Endothelial cell (in vitro differentiated cells): ENCODE results near the gene PLGLB1. TPM values are rescaled to one million over a fixed set of nuclear protein-coding genes. Genes with fewer than 3 reads are reported as not detected.
"Not testable (repeated sequence)": the region's sequence is repeated elsewhere in the genome, so short reads cannot be mapped to it uniquely, and the experiment has no call there.

Experiments
- DNase-seq: peaks from one replicate; pipeline ENCODE4 v3.0.0; 2021; ENCODE audit warnings: low spot score
- H3K27ac Mint-ChIP-seq: one replicate; pipeline ENCODE4 v1.8.0; 2021; ENCODE audit warnings: mixed read lengths, inconsistent platforms; ENCODE audit not compliant: unreplicated experiment
- H3K27me3 Mint-ChIP-seq: one replicate; pipeline ENCODE4 v1.8.0; 2021; ENCODE audit warnings: mild to moderate bottlenecking, moderate library complexity, mixed read lengths, inconsistent platforms; ENCODE audit not compliant: unreplicated experiment
- H3K36me3 Mint-ChIP-seq: one replicate; pipeline ENCODE4 v1.8.0; 2021; ENCODE audit warnings: mild to moderate bottlenecking, low read depth, mixed read lengths, inconsistent platforms; ENCODE audit not compliant: unreplicated experiment
- H3K4me1 Mint-ChIP-seq: one replicate; pipeline ENCODE4 v1.8.0; 2021; ENCODE audit warnings: mild to moderate bottlenecking, mixed read lengths, inconsistent platforms; ENCODE audit not compliant: unreplicated experiment
- H3K4me3 Mint-ChIP-seq: one replicate; pipeline ENCODE4 v1.8.0; 2021; ENCODE audit warnings: mild to moderate bottlenecking, mixed read lengths, inconsistent platforms; ENCODE audit not compliant: unreplicated experiment
- H3K9me3 Mint-ChIP-seq: one replicate; pipeline ENCODE4 v1.8.0; 2021; ENCODE audit warnings: mixed read lengths, inconsistent platforms; ENCODE audit not compliant: unreplicated experiment
- CTCF ChIP-seq: fragments of 200-600 bp; sonication (generic); IDR thresholded peaks from one replicate; pipeline ENCODE4 v1.5.0; 2021; ENCODE audit warnings: antibody characterized with exemption; ENCODE audit not compliant: unreplicated experiment
- long read RNA-seq: library from polyadenylated mRNA; unstranded; transcript quantifications from one replicate; pipeline ENCODE4 v2.0.0, GENCODE V29; 2020; ENCODE audit not compliant: unreplicated experiment
- total RNA-seq: library from RNA; stranded (reverse); fragmentation: NEBNext Ultra II Directional; extraction: Animal tissue kit (Norgen Biotek cat#: 25700); gene quantifications from one replicate; pipeline ENCODE4 v1.2.1, GENCODE V29; 2021; ENCODE audit not compliant: unreplicated experiment

The PLGLB1 gene
- 1.1 TPM for total RNA-seq
- long read RNA-seq, result 0 reads

- H3K4me3 Mint-ChIP-seq, H3K9me3 Mint-ChIP-seq, H3K27me3 Mint-ChIP-seq, H3K36me3 Mint-ChIP-seq, DNase-seq, H3K27ac Mint-ChIP-seq, H3K4me1 Mint-ChIP-seq: not testable (repeated sequence)
These were observed at the start of gene PLGLB1 for GRCh38 chr2:87021744-87022143. Gene PLGLB1 (minus strand): TSS chr2:87021844. CDS start chr2:87021783, 61 bp downstream.

- H3K27me3 Mint-ChIP-seq, H3K9me3 Mint-ChIP-seq, DNase-seq, H3K27ac Mint-ChIP-seq, H3K4me3 Mint-ChIP-seq, H3K36me3 Mint-ChIP-seq, H3K4me1 Mint-ChIP-seq: not testable (repeated sequence)
These were observed 42.7 kb upstream of the PLGLB1 start for GRCh38 chr2:87064305-87064704.

- not testable (repeated sequence) for H3K27me3 Mint-ChIP-seq, H3K27ac Mint-ChIP-seq, H3K36me3 Mint-ChIP-seq, H3K9me3 Mint-ChIP-seq, H3K4me3 Mint-ChIP-seq, DNase-seq, H3K4me1 Mint-ChIP-seq
These were observed 41.8 kb upstream of the PLGLB1 start for GRCh38 chr2:87063431-87063830.

GRCh38 chr2:87061519-87061918, 39.9 kb upstream of the PLGLB1 start:
- H3K4me1 Mint-ChIP-seq, DNase-seq, H3K27ac Mint-ChIP-seq, H3K27me3 Mint-ChIP-seq, H3K9me3 Mint-ChIP-seq, H3K4me3 Mint-ChIP-seq, H3K36me3 Mint-ChIP-seq: not testable (repeated sequence)

GRCh38 chr2:87057606-87058005, 36.0 kb upstream of the PLGLB1 start:
- not testable (repeated sequence) for DNase-seq, H3K27me3 Mint-ChIP-seq, H3K9me3 Mint-ChIP-seq, H3K36me3 Mint-ChIP-seq, H3K4me3 Mint-ChIP-seq, H3K4me1 Mint-ChIP-seq, H3K27ac Mint-ChIP-seq

- not testable (repeated sequence) for H3K27me3 Mint-ChIP-seq, H3K4me3 Mint-ChIP-seq, H3K27ac Mint-ChIP-seq, H3K9me3 Mint-ChIP-seq, DNase-seq, H3K4me1 Mint-ChIP-seq, H3K36me3 Mint-ChIP-seq
These were observed 35.2 kb upstream of the PLGLB1 start for GRCh38 chr2:87056843-87057242.

GRCh38 chr2:87056435-87056834, 34.8 kb upstream of the PLGLB1 start:
- DNase-seq, H3K27ac Mint-ChIP-seq, H3K4me3 Mint-ChIP-seq, H3K4me1 Mint-ChIP-seq, H3K27me3 Mint-ChIP-seq, H3K9me3 Mint-ChIP-seq, H3K36me3 Mint-ChIP-seq: not testable (repeated sequence)

- not testable (repeated sequence) for DNase-seq, H3K36me3 Mint-ChIP-seq, H3K4me3 Mint-ChIP-seq, H3K27ac Mint-ChIP-seq, H3K4me1 Mint-ChIP-seq, H3K9me3 Mint-ChIP-seq, H3K27me3 Mint-ChIP-seq
These were observed 32.7 kb upstream of the PLGLB1 start for GRCh38 chr2:87054375-87054774.

GRCh38 chr2:87041321-87041978, 19.8 kb upstream of the PLGLB1 start:
- not testable (repeated sequence) for H3K4me3 Mint-ChIP-seq, H3K9me3 Mint-ChIP-seq, H3K36me3 Mint-ChIP-seq, H3K27me3 Mint-ChIP-seq, H3K27ac Mint-ChIP-seq, H3K4me1 Mint-ChIP-seq
- TF ChIP-seq CTCF, result peak; percentile 10
- DNase-seq, result peak; percentile 31

GRCh38 chr2:87028607-87029006, 7.0 kb upstream of the PLGLB1 start:
- not testable (repeated sequence) for H3K4me1 Mint-ChIP-seq, H3K4me3 Mint-ChIP-seq, H3K27me3 Mint-ChIP-seq, DNase-seq, H3K9me3 Mint-ChIP-seq, H3K36me3 Mint-ChIP-seq, H3K27ac Mint-ChIP-seq

GRCh38 chr2:87026816-87027215, 5.2 kb upstream of the PLGLB1 start:
- H3K27me3 Mint-ChIP-seq, H3K27ac Mint-ChIP-seq, H3K9me3 Mint-ChIP-seq, H3K36me3 Mint-ChIP-seq, H3K4me1 Mint-ChIP-seq, H3K4me3 Mint-ChIP-seq, DNase-seq: not testable (repeated sequence)

GRCh38 chr2:87025927-87026326, 4.3 kb upstream of the PLGLB1 start:
- H3K4me3 Mint-ChIP-seq, H3K36me3 Mint-ChIP-seq, DNase-seq, H3K27me3 Mint-ChIP-seq, H3K9me3 Mint-ChIP-seq, H3K27ac Mint-ChIP-seq, H3K4me1 Mint-ChIP-seq: not testable (repeated sequence)
